HG03095 (cell line): ENCODE results near the gene YIF1B.

Experiments used
- ATAC-seq: cut with Tn5 transposase; IDR thresholded peaks from one replicate; pipeline ENCODE4 v1.9.1; 2021; ENCODE audit warnings: moderate library complexity; ENCODE audit not compliant: unreplicated experiment

YIF1B gene

DNA sequence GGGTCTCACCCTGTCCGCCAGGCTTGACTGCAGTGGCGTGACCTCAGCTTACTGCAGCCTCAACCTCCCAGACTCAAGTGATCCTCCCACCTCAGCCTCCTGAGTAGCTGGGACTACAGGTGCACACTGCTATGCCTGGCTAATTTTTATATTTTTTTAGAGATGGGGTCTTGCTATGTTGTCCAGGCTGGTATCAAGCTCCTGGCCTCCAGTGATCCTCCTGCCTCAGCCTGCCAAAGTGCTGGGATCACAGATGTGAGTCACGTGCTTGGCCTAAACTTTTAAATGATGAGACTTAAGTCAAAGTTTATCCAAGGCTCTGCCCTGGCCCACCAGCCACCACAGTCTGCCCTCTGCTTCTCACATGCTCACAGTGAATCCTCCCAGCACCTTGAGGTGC is 9.5 kb downstream of the YIF1B start:
- no peak for ATAC-seq

- no peak for ATAC-seq
These were observed 10.8 kb downstream of the YIF1B start for GRCh38 chr19:38304866-38305429.

DNA sequence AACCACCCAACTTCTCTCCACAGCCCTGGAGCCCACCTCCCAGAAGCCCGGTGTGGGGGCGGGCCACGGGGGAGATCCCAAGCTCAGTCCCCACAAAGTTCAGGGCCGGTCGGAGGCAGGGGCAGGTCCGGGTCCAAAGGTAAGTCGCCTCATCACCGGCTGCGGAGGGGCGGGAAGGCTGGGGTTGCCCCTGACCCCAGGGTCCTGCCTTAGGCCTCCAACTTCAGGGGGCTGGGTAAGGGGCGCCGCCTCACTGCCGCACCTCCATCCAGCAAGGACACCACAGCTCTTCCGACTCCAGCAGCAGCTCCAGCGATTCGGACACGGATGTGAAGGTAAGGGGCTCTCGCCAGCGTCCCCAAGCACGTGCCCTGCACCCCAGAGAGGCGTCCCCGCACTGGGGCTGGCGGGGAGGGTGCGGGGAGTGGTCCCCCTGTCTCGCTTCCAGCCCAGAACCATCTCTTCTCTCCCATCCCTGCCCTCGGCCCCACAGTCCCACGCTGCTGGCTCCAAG is 11.3 kb downstream of the YIF1B start:
- no peak for ATAC-seq

GRCh38 chr19:38303517-38304351 is 12.0 kb downstream of the YIF1B start, which contains the start of gene C19orf33:
Gene C19orf33, plus strand, starts transcription at chr19:38304251. Its CDS starts 11 bp downstream, at chr19:38304262.
- no peak for ATAC-seq

- ATAC-seq = no peak
These were observed 16.7 kb downstream of the YIF1B start for GRCh38 chr19:38298821-38299680.

GRCh38 chr19:38294090-38294489 is 21.7 kb downstream of the YIF1B start:
- no peak for ATAC-seq

GRCh38 chr19:38293281-38293680 is 22.5 kb downstream of the YIF1B start:
- ATAC-seq = no peak

GRCh38 chr19:38291855-38292254 is 23.9 kb downstream of the YIF1B start:
- ATAC-seq = no peak

- no peak for ATAC-seq
These were observed 25.1 kb downstream of the YIF1B start for GRCh38 chr19:38290631-38291147.

GRCh38 chr19:38289955-38290354 is 25.8 kb downstream of the YIF1B start:
- ATAC-seq = no peak

DNA sequence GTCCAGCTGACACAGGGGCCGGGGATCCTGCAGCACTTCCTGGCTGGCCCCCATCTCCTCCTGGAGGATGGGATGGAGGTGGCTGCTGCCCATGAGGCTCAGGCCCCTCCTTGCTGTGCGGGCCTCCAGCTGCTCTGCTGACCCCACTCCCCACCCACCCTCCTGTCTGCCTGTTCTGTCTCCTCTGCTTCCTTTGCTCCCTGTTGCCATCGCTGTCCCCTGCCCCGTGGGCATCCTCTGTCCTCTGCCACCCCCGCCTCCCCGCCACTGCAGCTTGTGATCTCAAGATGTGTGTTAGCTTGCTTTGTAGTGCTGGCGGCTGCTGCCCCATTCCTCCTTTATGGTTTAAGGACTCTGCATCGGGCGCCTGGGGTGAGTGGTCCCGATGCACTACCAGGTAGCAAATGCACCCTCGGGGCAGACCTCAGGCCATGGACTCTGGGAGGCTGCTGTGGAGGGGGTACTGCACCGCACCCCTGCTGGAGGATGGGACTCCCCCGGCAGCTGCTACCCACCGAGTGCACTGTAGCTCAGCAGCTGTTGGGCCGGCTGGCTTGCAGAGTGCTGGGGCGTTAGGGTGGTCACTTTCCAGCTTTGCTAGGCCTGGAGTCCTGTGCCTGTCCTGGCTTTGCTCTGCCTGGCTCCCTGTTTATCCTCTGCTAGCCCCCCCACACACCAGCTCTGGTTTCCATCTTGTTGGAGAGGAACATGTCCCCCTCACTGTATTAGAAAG is 27.5 kb downstream of the YIF1B start:
- no peak for ATAC-seq

DNA sequence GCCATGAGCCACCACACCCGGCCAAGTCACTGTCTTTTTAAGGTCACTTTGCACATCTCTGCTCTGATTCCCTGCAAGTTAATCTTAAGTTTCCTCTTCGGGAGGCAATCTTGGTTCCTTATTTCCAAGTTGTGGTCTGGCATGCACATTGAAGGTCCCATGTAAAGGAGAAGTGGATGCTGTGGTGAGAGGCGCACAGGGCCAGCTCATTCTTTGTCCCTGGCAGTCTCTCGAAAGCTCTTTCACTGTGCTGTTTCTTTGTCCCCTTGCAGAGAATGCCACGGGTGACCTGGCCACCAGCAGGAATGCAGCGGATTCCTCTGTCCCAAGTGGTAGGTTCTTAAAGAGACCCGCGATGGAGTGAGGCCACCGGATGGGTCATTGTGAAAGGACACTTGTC is 28.1 kb downstream of the YIF1B start:
- no peak for ATAC-seq

- no peak for ATAC-seq
These were observed 30.2 kb downstream of the YIF1B start for GRCh38 chr19:38285567-38285966.

GRCh38 chr19:38284422-38284821 is 31.3 kb downstream of the YIF1B start:
- no peak for ATAC-seq

DNA sequence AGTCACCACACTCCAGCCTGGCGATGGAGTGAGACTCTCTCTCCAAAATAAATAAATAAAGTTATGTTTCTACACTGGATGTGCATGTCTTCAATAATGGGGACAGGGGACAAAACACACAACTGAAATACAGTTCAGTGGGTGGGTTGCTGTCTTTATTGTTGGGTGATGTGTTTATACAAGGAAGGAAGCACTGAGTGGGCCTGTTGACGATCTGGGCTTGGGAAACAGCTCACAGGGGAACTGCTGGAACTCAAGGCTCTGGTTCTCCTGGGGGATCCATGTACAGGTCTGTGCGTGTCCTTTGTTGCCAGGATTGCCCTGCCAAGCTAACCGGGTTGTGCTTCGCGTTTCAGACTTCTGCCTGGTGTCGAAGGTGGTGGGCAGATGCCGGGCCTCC is 32.5 kb downstream of the YIF1B start:
- ATAC-seq = no peak

GRCh38 chr19:38281811-38282566 is 33.8 kb downstream of the YIF1B start:
- no peak for ATAC-seq

GRCh38 chr19:38280030-38280921 is 35.5 kb downstream of the YIF1B start:
- no peak for ATAC-seq

GRCh38 chr19:38278751-38279150 is 37.0 kb downstream of the YIF1B start:
- no peak for ATAC-seq
